HTERT RPE-1 (cell line): Measurements from ENCODE around the gene AQP11.
"Not testable (repeated sequence)": the region's sequence is repeated elsewhere in the genome, so short reads cannot be mapped to it uniquely, and the experiment has no call there.

ENCODE experiments used
- in situ Hi-C: fragments of 300-500 bp; cut with MboI; formaldehyde crosslinking; loops from 4 replicates; pipeline ENCODE4 v1.14.3; 2020; ENCODE audit warnings: low sequenced_read_pairs

Gene AQP11

GRCh38 chr11:77592727-77593126 lies 3.0 kb downstream of the AQP11 start:
- in situ Hi-C loops, result no loop called here

DNA sequence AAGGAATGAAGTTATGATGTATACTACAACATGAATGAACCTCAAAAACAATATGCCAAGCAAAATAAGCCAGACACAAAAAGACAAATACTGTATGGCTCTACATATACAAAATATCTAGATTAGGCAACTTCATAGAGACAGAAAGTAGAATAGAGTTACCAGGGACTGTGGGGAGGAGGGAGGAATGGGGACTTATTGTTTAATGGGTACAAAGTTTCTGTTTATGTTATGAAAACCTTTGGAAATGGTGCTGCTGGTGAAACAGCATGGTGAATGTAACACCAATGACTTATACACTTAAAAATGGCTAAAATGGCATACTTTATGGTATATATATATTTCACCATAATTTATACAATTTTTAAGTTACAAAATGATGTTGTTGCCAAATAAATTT lies 4.1 kb downstream of the AQP11 start:
- in situ Hi-C loops, result no loop called here

- in situ Hi-C loops, result no loop called here
Observed at GRCh38 chr11:77596626-77597025, 6.9 kb downstream of the AQP11 start.

DNA sequence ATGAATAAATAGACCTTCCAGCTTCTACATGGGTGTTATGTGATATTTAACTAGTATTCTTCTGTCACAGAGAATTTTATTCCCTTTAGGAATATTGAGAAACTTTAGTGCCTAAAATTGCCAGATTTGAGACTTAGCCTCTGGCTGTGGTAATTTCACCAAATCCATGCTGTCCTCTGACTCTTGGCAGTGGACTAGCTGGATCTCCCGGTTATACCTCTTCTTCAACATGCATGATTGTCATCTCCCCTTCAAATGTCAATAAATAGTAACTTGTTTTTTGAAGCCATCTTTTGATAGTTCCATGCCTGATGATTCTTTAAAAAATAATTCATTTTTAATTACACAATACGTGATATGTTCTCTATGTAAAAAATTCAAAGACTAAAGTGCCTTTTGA lies 8.4 kb downstream of the AQP11 start:
- in situ Hi-C loops, result no loop called here

- in situ Hi-C loops, result no loop called here
Observed at GRCh38 chr11:77602381-77603088, 12.8 kb downstream of the AQP11 start.

DNA sequence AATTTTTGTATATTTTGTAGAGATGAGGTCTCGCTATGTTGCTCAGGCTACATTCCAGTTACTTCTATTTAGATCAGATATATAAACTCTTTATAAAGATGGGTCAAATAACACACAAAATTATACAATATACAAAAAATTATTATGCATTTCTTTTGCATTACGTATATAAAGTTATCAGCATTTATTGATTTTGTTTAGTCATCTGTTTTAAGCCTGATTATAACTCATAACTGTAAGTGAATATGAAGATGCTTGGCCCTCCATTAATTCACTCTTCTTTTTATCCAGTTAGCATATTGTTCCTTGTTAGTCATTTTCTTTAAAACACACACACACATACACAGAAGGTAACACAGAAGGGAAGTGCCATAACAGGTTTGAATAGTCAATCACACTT lies 14.5 kb downstream of the AQP11 start:
- in situ Hi-C loops, result no loop called here

GRCh38 chr11:77609234-77609633 lies 19.5 kb downstream of the AQP11 start:
- in situ Hi-C loops, result no loop called here

DNA sequence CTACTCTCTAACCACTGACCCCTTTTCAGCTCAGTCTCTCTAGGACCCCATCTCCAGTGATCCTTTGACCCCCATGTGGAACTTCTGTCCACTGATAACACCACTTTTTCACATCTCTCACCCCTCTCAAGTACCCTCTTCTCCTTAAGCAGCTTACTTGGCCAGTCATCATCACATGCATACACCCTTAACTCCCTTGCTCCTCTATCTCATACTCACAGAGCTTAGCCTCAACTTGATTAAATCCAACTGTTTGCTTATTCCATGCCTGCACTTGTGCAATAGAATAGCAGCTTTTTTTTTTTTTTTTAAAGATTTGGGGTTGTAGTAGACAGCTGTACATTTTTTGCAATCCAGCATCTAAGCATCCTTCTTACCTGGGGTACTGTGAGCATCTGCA lies 22.2 kb downstream of the AQP11 start:
- in situ Hi-C loops, result no loop called here

DNA sequence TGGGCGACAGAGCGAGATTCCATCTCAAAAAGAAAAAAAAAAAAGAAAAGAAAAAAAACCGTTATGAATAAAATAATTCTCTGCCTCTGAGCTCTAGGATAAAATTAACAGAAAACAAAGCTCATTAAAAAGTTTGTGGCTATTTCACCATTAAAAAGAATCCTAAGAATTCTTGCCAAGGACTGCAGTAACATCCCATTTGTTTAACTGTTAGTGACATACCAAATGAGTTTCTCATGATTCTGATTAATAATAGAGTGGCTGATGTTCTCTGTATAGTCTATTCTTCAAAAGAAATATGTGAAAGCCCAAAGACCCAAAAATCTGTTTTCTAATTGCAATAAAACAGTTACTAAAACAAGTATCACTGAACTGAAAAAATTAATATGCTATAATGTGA lies 28.1 kb downstream of the AQP11 start:
- in situ Hi-C loops, result no loop called here

DNA sequence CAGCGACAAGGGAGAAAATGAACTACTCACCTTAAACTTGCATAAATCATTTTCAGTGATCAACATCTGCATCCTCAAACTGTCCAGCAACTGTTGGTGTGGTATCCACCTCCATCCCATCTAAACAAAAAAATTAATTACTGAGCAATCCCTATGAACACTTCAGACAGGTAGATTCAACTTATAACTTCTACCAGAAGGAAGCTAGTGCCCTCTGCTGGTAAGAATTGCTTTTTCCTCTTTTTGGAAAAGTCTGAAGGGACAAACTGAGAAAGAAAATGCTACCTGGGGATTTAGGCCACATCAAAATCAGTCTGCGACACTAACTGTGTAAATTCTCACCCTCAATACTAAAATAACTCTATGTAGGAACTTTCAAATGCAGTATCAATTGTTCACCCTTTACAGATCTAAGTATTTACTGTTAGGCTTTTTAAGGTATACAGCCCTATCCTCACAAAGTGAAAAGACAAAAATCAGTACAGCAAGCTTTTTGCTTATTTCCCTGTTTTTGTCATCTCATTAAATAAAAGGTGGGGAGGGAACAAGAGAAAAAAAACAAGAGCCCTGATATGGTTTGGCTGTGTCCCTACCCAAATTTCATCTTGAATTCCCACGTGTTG lies 29.9 kb downstream of the AQP11 start:
- in situ Hi-C loops, result no loop called here

DNA sequence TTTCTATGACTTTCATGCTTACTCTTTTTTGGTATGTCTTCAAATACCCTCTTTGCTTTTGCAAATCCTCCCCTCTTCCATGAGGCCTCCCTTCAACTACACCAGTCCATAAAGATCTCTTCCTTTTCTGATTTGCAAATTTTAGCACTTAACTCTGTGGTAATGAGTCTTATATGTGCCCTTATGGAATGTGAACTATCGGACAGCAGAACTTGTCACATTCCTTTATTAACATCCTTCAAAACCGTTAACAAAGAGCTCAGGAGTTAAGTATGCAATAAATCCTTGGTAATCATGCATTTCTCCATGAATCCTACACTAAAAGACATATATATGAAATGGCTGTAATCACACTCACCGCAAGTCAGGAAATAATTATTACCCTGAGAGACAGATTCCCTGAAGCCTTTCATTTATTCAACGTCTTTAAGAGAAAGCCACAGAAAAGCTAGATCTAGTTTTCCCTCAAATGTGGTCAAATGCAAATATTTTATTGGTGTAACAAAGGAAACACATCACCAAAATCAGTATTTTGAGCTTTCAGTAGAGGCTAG lies 40.5 kb downstream of the AQP11 start:
- in situ Hi-C loops, result no loop called here

DNA sequence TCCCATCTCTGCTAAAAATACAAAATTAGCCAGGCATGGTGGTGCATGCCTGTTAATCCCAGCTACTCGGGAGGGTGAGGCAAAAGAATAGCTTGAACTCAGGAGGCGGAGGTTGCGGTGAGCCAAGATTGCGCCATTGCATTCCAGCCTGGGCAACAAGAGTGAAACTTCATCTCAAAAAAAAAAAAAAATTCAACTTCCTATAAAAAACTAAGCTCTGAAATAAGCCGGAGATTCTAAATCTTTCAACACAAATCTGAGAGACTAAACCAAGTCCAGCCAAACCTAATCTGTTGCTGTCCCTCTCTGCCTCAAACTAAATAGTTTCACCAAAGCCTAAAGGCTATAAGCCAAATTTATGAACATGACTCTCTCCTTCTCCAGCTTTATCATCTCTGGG lies 44.2 kb downstream of the AQP11 start:
- in situ Hi-C loops, result not testable (repeated sequence)

GRCh38 chr11:77636731-77637344 lies 47.1 kb downstream of the AQP11 start:
- in situ Hi-C loops, result no loop called here

- in situ Hi-C loops, result no loop called here
Observed at GRCh38 chr11:77637345-77638165, 47.8 kb downstream of the AQP11 start, which contains the start of gene CLNS1A. Gene CLNS1A (minus strand): TSS chr11:77637794. CDS start chr11:77637714, 80 bp downstream.

GRCh38 chr11:77642228-77642627 lies 52.5 kb downstream of the AQP11 start:
- in situ Hi-C loops, result no loop called here

GRCh38 chr11:77644887-77645286 lies 55.1 kb downstream of the AQP11 start:
- in situ Hi-C loops, result no loop called here

DNA sequence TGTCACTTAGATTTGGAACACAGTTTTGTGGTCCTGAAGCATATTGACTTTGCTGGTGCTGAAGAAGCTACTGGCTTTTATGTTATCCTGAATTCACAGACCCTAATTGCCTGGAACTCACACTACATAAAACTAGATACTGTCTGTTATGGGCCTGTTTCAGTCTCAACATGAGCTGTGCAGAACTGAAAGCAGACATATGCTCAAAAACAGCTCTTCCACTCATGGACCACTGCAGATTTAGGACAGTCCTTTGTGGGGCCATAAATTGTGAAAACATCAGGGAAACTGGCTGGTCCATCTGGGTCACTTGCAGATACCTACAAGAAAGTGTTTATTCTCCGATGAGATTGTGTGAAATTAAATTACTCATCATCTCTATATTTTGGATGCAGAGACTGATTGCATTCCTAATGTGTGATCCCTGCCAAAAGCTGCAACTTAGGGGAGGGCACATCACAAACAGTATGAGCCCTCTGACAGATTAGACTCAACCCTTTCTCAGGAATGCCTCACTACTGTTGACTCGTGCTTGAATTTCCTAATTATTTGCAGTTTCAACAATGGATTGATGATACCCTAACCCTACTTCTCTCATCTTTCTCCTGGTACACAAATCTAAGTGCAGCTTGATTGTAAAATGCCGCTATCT lies 58.0 kb downstream of the AQP11 start:
- in situ Hi-C loops, result no loop called here

GRCh38 chr11:77650123-77650522 lies 60.4 kb downstream of the AQP11 start:
- in situ Hi-C loops, result no loop called here

GRCh38 chr11:77654770-77655434 lies 65.1 kb downstream of the AQP11 start:
- in situ Hi-C loops, result no loop called here

- in situ Hi-C loops, result no loop called here
Observed at GRCh38 chr11:77656362-77656761, 66.6 kb downstream of the AQP11 start.
